T47D (cell line): ENCODE results near the gene DMRTA2.

Source experiments
- DNase-seq, 2 experiments: peaks; one replicate each; pipeline versions ENCODE4 v3.0.0 to v3.0.0-alpha.2; 2011 to 2012; ENCODE audit warnings: low read depth in 1 of 2, low spot score in 1 of 2
- JUND ChIP-seq: IDR thresholded peaks from 2 replicates; pipeline ENCODE4 v1.6.1; 2012; ENCODE audit warnings: low read depth
- in situ Hi-C: cut with HindIII; loops from 2 replicates; pipeline ENCODE4 v1.10.0; 2016; ENCODE audit warnings: low sequenced_read_pairs, low pct_unique_long_range_greater_than_20kb

Gene DMRTA2

DNA sequence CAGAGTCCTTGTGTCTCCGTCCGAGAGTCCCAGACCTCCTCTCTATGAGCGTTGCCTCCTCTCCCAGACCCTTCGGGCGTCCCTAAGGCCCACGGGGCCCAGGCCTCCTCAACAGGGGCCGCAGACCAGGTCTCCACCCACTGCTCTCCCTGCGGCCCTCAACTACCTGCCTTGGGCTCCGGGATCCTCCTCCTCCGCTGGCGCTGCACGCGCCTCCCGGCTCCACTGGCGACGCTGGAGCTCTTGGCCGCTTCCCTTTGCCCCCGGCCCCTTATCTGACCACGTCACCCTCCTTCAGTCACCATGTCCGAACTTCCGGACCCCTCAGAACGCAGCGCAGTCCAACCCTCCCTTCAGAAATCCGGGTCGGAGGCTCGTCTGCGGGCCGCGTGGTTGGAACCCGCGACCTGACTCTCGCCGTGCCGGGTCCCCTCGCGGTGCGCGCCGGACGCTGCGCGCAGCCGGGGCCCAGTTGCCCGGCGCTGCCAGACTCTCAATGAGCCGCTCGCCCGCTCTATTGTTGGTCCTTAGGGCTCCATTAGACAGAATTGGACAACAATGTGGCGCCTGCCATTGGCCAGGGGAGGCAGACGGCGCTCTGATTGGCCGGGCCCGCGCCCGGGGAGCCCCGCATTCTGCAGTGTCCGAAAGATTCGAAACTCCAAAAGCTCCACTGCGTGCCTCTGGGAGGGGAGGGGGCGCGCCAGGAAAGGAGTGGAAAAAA, at the start of gene DMRTA2:
TSS of gene DMRTA2 (minus strand) at position 498 of the 724 bp plus-strand sequence. CDS start 1,907 bp downstream, outside the sequence.
- in situ Hi-C loops = no loop called here
- no peak for DNase-seq
- no peak for TF ChIP-seq JUND

DNA sequence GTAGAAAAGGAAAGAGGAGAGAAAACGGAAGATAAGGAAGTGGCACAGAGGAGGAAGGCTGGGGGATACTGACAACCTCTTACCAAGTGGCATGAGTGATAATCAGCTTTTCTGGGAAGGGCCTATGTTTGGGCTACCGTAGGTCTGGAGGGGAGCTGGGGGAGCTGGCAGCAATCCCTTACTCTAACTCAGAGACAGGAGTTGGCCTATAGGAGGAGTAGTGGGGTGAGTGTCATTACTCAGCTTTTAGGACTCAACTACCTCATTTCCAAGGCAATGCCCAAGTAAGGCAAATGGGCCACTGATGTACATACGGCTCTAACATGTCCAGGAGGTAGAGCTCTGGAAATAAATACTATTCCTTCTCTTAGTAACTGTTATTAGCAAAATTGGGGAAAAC, 48.7 kb upstream of the DMRTA2 start:
- TF ChIP-seq JUND = no peak
- no peak for DNase-seq
- in situ Hi-C loops = no loop called here

DNA sequence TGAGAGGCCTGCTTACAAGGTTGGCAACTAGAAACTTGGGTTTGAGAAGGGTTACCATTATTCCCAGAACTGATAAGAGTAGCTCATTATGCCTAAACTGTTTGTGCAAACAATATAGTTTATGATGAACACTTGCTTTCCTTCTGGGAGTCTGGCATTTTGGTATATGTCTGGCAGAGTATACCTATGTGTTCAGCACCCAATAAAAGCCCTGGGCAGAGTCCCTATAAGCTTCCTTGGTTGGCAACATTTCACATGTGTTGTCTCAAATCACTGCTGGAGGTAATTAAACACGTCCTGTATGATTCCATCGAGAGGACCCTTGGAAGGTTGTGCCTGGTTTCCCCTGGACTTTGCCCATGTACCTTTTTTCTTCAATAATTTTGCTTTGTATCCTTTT, 39.7 kb upstream of the DMRTA2 start:
- in situ Hi-C loops = no loop called here
- no peak for DNase-seq
- TF ChIP-seq JUND = no peak

DNA sequence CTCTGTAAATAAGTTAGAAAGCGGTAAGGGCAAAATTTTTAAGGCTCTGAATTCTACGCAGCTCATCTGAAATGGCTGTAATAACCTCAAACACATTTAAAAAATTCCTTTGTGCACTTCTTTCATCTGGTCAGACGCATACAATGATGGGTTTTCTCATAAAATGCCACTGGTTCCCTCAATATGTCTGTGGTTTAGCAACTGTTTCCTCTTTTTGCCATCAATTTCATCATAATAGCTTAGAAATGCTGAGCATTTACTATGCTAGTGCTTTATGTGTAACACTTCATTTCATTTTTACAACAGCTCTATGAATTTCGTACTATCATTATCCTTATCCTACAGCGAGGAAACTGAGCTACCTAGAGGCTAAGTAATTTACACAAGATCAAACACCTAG, 35.3 kb upstream of the DMRTA2 start:
- in situ Hi-C loops = no loop called here
- DNase-seq = no peak

DNA sequence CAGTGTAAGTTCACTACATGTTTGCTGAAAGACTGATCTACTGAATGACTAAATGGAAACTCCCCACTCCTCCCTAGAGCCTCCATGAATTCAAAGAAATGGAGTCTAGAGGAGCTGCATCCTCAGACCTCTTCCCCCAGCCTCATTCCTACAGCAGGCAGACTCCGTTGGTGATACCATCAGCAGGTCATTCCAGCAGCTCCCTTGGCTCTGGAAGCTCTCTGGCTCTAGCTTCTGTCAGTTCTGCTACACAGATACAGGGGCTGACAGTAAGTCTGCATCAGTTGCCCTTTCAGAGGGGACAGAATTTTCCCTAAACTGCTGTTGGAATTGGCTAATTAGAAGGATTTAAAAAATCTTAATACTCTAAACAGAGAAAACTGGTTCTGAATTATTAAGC, 31.7 kb upstream of the DMRTA2 start:
- no peak for TF ChIP-seq JUND
- in situ Hi-C loops = no loop called here
- DNase-seq = no peak

More for the DNA sequence above, 35.3 kb upstream of the DMRTA2 start:
- no peak for TF ChIP-seq JUND

DNA sequence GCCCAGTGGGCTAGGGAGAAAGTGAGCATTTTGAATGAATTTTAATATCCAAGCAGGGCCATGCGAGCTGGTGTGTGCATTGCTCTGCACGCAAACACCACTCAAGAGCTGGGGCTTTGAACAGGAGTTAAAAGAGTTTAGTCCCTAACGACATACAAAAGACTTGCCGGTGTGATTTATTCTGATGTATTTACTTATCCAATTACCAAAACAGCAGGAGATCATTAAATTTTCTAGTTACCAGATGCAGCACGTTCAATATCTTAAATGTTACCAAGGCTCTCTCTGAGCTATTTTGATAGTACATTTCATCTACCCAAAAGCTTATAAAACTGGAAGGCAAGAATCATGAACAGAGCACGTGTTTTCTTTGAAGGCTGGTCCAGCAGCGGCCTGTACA, 30.0 kb upstream of the DMRTA2 start:
- DNase-seq = no peak
- no peak for TF ChIP-seq JUND
- in situ Hi-C loops = no loop called here

DNA sequence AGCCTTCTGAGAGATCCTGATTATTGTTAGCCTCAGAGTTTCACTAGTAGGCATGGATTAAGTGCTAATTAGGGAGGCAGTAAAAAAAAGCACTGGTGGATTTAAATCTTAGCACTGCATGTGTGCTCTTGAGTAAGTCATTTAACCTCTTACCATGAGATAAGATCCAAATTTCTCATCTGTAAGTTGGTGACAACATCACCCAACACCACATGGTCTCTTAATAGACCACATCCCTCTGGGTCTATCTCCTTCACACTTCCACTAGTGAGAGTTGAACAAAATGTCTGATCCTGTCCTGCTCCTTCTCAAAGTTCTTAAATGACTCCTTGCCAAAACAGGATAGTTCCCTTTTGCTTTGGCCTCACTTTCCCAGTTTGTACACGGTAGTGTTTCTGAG, 29.5 kb upstream of the DMRTA2 start:
- DNase-seq = no peak
- in situ Hi-C loops = no loop called here
- no peak for TF ChIP-seq JUND

DNA sequence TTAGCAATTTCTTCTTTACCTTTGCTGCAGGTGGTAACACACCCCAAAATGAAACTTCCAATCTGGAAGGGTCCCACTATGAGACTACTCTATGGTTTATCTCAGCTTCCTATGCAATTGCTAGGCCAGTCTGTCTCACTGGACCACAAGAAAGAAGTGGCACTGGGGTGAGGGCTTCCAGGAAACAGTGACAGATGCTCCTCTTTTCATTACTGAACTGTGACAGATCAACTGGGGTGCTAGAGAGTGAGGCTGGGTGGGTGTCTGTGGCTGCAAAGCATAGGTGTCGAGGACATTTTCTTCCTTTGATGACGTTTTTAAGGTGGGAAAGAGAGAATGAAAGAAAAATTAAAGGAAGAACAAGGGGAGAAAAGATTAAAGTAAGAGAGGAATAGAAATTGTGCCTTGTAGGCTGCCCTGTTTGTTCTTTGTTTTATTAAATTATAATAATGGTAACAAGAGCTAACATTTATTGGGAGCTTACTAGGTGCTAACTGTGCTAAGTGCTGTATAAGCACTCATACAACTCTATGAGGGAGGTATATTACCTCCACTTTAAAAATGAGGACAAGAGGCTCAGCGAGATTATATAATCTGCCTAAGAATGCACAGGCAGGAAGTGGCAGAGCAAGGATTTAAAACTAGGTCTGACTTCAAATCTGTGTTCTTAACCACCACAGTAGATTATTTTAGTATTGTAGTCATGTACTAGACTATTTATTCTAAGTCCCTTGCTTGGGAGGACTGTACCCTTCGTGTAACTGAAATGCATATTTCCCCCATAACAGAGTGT, 27.8 kb upstream of the DMRTA2 start:
- in situ Hi-C loops = no loop called here
- no peak for DNase-seq
- TF ChIP-seq JUND = no peak

DNA sequence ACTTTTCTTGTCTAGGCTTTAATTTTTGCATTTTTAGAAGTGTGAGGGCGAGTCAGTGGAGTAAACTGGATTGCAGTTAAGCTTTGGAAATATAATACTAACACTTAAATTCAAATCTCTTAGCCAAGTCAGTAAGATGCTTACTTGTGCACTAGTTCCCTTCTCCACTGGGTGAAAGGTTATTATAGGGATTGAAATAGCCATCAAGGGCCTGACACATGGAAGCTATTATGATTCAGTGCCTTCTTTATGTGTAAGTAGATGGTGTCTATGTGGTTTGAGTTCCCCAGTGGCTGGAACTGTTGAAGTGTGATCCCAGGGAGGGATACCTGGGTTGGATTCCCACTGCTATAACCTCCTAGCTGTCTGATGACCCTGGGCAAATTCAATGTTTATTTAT, 24.7 kb upstream of the DMRTA2 start:
- DNase-seq = no peak
- in situ Hi-C loops = no loop called here
- no peak for TF ChIP-seq JUND

DNA sequence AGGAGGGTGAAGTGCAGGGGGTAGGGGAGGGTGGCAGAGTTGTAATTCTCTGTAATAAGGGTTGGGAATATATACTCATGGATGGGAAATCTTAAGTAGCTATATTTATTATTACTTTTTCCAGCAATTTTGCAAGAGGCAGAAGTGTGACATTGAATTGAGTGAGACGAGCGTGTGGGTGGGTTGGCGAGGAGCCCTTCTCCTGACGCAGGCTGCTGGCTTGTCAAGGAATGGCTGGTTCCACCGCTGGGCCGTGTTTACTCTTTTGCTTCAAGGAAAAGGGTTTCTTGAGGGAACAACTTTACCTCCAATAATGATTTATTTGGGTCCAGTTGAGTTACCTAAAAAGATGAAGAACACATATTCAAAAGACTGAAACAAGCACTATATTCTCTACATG, 17.9 kb upstream of the DMRTA2 start:
- TF ChIP-seq JUND = no peak
- in situ Hi-C loops = no loop called here
- no peak for DNase-seq

DNA sequence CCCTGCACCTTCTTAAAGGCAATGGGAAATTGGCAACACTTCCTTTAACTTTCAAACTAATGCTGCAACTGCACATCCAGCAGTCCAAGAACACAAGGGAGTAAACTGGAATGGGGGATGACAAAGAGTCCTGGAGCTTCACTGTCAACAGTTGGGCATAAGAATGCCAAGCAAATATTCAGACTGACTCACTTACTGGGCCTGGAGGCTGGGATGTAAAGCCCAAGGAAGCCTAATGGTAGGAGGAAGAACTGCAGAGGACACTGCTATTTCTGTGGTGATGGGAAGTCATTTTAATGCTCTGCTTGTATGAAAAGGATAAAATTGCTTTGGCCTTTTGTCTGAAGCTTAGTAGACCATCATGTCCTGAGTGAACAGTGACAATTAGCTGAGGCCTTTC, 15.7 kb upstream of the DMRTA2 start:
- no peak for TF ChIP-seq JUND
- in situ Hi-C loops = no loop called here
- no peak for DNase-seq

DNA sequence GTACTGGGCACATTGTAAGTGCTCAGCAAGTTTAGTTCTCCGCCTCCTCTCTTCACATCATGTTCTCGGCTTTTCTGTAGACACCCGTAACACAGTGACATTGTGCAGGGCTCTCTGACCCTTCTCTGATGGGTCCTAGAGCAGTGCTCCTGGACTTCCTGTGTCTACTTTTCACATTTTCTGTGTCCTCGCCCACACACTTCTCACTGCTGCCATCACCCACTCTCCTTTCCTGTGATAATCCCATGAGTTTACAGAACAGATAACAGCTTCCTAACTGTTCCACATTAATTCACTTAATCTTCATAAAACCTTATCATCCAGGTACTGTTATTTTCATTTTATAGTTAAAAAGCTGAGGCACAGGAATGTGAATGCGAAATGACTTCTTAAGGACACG, 13.2 kb upstream of the DMRTA2 start:
- in situ Hi-C loops = no loop called here

DNA sequence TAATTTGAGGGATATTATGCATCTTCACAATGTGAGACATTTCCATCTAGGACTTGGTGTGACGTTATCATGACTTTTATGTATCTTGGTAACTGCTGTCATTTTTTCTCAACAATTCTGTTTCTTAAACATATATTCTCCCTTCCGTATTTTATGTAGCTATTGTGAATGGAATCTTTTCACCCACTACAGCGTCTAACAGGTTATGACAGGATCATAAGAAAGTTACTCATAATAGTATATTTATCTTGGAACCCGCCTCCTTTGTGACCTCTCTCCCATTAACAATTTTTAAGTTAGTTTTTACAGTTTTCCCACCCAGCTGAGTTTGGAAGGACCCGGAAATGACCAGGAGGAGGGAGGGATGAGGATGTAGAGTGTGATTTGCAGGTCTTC, 6.8 kb upstream of the DMRTA2 start:
- no peak for DNase-seq
- TF ChIP-seq JUND = no peak
- in situ Hi-C loops = no loop called here

More for the DNA sequence above, 13.2 kb upstream of the DMRTA2 start:
- no peak for TF ChIP-seq JUND
- DNase-seq = no peak
